Thoracic aorta (tissue), 2 donors: Measurements from ENCODE around the gene PRSS33. TPM values are rescaled to one million over a fixed set of nuclear protein-coding genes. Genes with fewer than 3 reads are reported as not detected.

Source experiments
- ATAC-seq: fragments of 150-250 bp; one replicate; pipeline ENCODE4 v1.8.0; 2017; ENCODE audit warnings: low read depth; ENCODE audit not compliant: insufficient number of reproducible peaks, low FRiP score
- DNase-seq: peaks from one replicate; pipeline ENCODE4 v3.0.0-alpha.2; 2020; ENCODE audit warnings: low spot score
- H3K27ac ChIP-seq, 2 donors: fragments of 200-600 bp; sonication (generic); 1 replicate in 1 of 2; 2 replicates in 1 of 2; pipeline ENCODE4 v1.5.1; 2016; ENCODE audit warnings: mild to moderate bottlenecking in 2 of 2, moderate library complexity in 2 of 2
- H3K27me3 ChIP-seq: fragments of 200-600 bp; sonication (generic); replicated peaks from 2 replicates; pipeline ENCODE4 v1.6.0; 2016; ENCODE audit warnings: mild to moderate bottlenecking; ENCODE audit not compliant: insufficient read depth
- H3K36me3 ChIP-seq: fragments of 200-600 bp; sonication (generic); one replicate; pipeline ENCODE4 v1.5.1; 2016
- H3K4me1 ChIP-seq, 2 donors: fragments of 200-600 bp; sonication (generic); 1 replicate in 1 of 2; 2 replicates in 1 of 2; pipeline versions ENCODE4 v1.5.1 to v1.6.0; 2016; ENCODE audit warnings: low read depth in 2 of 2, mild to moderate bottlenecking in 1 of 2; ENCODE audit not compliant: control insufficient read depth in 1 of 2
- H3K4me3 ChIP-seq: fragments of 200-600 bp; sonication (generic); 2 replicates; pipeline ENCODE4 v1.5.1; 2016; ENCODE audit warnings: mild to moderate bottlenecking
- H3K9me3 ChIP-seq: fragments of 200-600 bp; sonication (generic); 2 replicates; pipeline ENCODE4 v1.5.1; 2016
- CTCF ChIP-seq: fragments of 200-600 bp; sonication (generic); IDR thresholded peaks from one replicate; pipeline ENCODE4 v1.5.1; 2019; ENCODE audit warnings: antibody characterized with exemption
- total RNA-seq, 2 donors: library from RNA; depleted of rRNA; stranded (reverse); fragments of >200 nt; gene quantifications; one replicate each; pipeline versions ENCODE4 v1.1.0 to v1.2.3, GENCODE V29; 2016

PRSS33 gene
- total RNA-seq, 2 donors from 2014 or later: not detected

- ATAC-seq (no peak), DNase-seq (no peak)
- Histone ChIP-seq H3K27ac (no peak overlapping the region), H3K27me3 (peaks cover 6% of the 10 kb centered on the region), H3K4me1 (peaks cover 7 to 23% of the 10 kb centered on the region in 2 donors), H3K4me3 (no peak overlapping the region), H3K36me3 (no peaks in the 10 kb centered on the region), H3K9me3 (no peaks in the 10 kb centered on the region)
- TF ChIP-seq CTCF: no peak
Measured at GRCh38 chr16:2782583-2783351, 4.6 kb downstream of the PRSS33 start.

- Histone ChIP-seq H3K27ac (no peak overlapping the region), H3K4me1 (peaks cover 13 to 31% of the 10 kb centered on the region in 2 donors), H3K4me3 (no peak overlapping the region), H3K36me3 (no peaks in the 10 kb centered on the region), H3K9me3 (no peaks in the 10 kb centered on the region), H3K27me3 (peaks cover under 1% of the 10 kb centered on the region)
- ATAC-seq (no peak), DNase-seq (no peak)
- no peak for TF ChIP-seq CTCF
Measured at GRCh38 chr16:2779978-2780898, 7.1 kb downstream of the PRSS33 start.

DNA sequence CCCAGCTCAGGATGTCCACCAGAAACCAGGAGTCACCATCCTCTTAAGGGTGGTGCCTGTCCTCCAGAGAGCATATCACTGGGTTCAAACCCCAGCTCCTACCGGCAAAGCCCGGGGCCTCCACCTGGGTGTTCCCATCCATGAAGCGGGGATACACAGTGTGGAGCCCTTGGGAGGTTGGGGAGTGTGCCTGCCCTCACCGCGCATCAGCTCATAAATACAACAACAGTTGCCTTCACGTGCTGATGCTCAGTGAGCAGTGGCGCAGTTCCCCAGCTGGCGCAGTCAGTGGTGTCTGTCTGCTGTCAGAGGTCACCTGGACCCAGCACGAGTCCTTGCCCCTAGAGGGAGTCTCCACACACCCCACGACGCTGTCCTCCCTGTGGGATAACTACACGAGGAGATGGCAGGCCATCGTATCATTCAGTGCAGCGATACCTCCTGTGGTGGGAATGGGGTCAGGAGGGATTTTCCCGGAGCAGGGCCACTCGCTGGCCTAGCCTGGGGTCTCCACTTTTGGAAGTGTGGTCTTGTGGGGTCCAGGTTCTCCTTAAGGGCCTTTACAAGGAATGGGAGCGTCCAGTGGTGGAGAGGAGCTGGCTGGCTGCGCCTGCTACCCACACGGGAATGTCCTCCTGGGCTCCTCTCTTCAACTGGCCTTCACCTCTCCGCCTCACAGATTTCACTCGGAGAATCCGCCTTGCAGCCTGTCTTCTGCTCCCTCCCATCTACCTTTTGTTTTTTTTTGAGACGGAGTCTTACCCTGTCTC, 8.0 kb downstream of the PRSS33 start:
- peaks cover 5% of the 10 kb centered on the region for H3K36me3 ChIP-seq
- no peaks in the 10 kb centered on the region for H3K27me3 ChIP-seq
- DNase-seq (no peak), ATAC-seq (no peak)
- no peak for TF ChIP-seq CTCF
- peaks cover 13 to 31% of the 10 kb centered on the region in 2 donors for H3K4me1 ChIP-seq
- H3K4me3 ChIP-seq: no peak overlapping the region
- no peak overlapping the region for H3K27ac ChIP-seq
- no peaks in the 10 kb centered on the region for H3K9me3 ChIP-seq

GRCh38 chr16:2778630-2778958, 8.8 kb downstream of the PRSS33 start:
- H3K36me3 ChIP-seq: peaks cover 12% of the 10 kb centered on the region
- no peaks in the 10 kb centered on the region for H3K9me3 ChIP-seq
- no peak for DNase-seq
- no peak for ATAC-seq
- H3K27ac ChIP-seq: peak overlapping the region; percentile 97 to 100
- H3K4me3 ChIP-seq: peak overlapping the region; percentile 92
- no peaks in the 10 kb centered on the region for H3K27me3 ChIP-seq
- peaks cover 13 to 31% of the 10 kb centered on the region in 2 donors for H3K4me1 ChIP-seq
- TF ChIP-seq CTCF: no peak
